ENCODE results near the gene DCP1A.
A peak's percentile ranks its signal among the peaks of the same experiment; 100 is the strongest.
"Not testable (repeated sequence)": the region's sequence is repeated elsewhere in the genome, so short reads cannot be mapped to it uniquely, and the experiment has no call there.

The DCP1A gene

GRCh38 chr3:53327986-53328385, 19.4 kb downstream of the DCP1A start:
- not testable (repeated sequence) for DNase-seq

DNA sequence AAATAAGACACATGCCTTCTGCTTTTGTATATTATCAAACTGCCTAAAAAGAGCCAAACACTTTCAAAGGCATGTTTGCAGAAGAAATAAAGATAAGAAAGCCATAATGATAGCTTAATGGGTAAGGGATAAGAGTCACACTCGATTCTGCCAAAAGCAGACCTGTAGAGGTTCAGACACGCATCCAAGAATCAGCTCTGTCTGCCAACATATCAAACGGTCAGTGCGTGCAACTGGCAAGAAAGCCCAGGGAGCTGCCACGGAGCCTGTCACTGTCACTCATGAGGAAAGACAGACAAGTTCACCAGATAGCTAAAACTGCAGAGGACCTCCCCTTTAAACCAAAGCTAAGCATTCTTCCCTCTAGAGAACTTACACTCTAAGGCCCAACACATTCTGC, 23.2 kb downstream of the DCP1A start:
- no peak for DNase-seq

- no peak for DNase-seq
These were observed 26.6 kb downstream of the DCP1A start for GRCh38 chr3:53320697-53321096.

DNA sequence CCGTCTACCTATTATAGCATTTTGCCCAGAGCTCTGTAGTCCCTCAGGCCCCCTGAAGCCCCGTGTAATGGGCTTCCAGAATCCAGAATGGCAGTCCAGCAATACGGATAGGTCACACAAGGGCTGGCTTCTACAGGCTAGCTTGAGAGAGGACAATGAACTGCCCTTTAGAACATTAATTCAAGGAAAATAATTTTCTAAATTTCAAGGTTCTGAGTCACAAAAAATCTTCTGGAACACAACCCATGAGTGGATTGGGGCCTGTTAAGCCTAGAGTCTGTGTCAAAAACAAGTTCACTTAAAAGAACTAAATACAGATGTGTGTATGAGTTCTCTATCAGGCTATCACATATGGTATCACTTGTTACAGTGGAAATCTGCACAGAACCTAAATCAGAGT, 28.8 kb downstream of the DCP1A start:
- no peak for DNase-seq

- no peak for DNase-seq
These were observed 34.5 kb downstream of the DCP1A start for GRCh38 chr3:53312832-53313231.

- no peak for DNase-seq
These were observed 35.5 kb downstream of the DCP1A start for GRCh38 chr3:53311882-53312281.

DNA sequence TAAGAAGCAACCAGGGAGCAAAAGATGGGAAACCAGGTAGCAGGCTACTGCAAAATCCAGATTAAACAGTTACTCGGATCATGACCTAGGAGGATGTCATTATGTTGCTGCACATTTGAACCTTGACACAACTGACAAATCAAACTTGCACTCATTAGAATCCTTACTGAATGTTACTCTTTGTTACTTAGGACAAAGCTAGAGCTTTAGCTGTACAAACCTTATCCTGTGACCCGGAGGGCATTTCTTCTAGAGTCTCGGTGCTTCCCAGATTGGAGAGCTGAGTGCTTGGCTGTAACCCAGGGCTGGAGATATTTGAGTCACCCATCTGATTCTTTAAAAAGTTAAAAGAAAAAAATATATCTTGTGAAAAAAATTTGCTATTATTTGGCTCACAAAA, 43.4 kb downstream of the DCP1A start:
- no peak for DNase-seq

- DNase-seq = no peak
These were observed 43.8 kb downstream of the DCP1A start for GRCh38 chr3:53303549-53303948.

DNA sequence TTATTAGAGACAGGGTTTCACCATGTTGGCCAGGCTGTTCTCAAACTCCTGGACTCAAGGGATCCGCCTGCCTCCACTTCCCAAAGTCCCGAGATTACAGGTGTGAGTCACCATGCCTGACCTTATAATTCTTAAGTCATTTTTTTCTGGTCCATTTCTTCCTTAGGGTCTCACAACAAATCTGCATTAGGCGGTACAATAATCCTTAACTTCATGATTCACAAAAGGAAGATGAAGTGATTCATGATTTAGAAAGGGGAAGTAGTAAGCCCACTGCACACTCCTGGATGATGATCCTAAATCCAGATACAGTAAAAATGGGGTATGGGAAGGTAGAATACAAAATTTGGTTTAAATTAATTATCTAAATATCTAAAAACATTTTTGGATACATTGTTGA, 46.5 kb downstream of the DCP1A start:
- no peak for DNase-seq

DNA sequence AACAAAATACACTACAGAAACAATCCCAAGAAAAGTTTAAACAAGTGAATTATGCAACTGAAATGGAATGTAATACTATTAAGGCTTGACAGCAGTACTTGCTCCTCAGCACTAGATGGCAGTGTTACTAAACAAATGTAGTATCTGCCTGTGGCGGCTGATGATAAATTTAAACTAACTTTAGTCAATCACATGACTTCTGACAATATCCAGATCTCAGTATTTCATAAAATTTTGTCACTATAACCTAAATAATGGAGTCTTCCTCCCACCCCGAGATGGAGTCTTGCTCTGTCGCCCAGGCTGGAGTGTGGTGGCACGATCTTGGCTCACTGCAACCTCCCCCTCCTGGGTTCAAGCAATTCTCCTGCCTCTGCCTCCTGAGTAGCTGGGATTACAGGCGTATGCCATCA, 47.7 kb downstream of the DCP1A start:
- not testable (repeated sequence) for DNase-seq

DNA sequence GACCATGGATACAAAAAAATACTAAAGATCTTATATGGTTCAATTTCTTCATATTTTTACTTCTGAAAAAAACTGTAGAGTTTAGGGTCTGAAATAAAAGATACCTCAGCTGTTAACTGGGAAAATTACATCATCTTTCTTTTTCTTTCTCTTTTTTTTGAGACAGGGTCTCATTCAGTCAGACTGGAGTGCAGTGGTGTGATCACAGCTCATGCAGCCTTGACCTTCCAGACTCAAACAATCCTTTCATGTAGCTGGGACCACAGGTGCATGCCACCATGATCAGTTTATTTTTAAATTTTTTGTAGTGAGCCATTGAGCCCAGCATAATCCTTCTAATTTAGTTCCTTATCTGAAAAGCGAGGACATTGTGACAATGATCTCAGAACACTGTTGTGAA, 51.9 kb downstream of the DCP1A start:
- DNase-seq = no peak

GRCh38 chr3:53293867-53294266, 53.5 kb downstream of the DCP1A start:
- no peak for DNase-seq

GRCh38 chr3:53288214-53288613, 59.1 kb downstream of the DCP1A start:
- DNase-seq = no peak

GRCh38 chr3:53287131-53287629, 60.2 kb downstream of the DCP1A start:
- DNase-seq = no peak

DNA sequence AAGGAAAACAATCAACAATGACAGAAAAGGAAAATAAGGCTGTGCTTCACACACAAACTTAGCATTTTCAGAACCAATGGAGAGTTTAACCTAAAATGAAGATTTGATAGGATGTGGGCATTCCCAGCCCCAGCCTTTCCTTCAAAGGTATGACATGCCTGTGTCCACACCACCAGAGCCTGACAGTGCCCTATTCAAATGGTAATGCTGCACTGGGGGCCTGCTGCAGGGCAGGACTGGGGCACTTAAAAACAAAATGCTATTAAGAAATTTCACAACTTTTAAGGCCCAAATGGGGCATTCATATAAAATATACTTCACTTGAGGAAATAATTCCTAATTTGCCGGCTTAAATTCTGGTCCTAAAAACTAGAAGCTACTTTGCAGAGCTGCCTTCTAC, 60.6 kb downstream of the DCP1A start:
- DNase-seq = no peak

DNA sequence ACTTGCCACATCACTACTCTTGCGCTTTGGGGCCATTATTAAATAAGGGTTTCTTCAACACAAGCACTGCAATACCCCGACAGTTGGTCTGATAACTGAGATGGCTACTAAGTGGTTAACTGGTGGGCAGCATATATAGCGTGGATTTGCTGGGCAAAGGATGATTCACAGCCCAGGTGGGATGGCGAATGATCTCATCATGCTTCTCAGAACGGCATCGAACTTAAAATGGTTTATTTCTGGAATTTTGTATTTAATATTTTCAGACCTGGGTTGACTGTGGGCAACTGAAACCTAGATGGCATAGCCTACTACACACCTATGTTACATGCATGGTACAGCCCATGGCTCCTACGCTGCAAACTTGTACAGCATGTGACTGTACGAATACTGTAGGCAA, 64.8 kb downstream of the DCP1A start:
- no peak for DNase-seq

DNA sequence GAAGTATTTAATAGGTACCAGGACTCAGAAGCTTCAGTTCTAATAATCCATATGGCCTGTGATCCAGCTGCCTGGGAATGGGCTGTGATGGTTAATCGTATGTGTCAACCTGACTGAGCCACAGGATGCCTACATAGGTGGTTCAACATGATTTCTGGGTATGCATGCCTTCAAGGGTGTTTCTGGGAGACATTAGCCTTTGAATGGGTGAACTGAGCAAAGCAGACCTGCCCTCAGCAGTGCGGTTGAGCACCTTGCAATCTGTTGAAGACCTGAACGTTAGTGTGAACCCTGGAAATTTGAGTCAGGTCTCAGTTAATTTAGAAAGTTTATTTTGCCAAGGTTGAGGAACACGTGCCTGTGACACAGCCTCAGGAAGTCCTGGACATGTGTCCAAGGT, 68.7 kb downstream of the DCP1A start:
- DNase-seq = no peak

- peak; percentile 62 for DNase-seq
These were observed 72.3 kb downstream of the DCP1A start for GRCh38 chr3:53274938-53275605.

DNA sequence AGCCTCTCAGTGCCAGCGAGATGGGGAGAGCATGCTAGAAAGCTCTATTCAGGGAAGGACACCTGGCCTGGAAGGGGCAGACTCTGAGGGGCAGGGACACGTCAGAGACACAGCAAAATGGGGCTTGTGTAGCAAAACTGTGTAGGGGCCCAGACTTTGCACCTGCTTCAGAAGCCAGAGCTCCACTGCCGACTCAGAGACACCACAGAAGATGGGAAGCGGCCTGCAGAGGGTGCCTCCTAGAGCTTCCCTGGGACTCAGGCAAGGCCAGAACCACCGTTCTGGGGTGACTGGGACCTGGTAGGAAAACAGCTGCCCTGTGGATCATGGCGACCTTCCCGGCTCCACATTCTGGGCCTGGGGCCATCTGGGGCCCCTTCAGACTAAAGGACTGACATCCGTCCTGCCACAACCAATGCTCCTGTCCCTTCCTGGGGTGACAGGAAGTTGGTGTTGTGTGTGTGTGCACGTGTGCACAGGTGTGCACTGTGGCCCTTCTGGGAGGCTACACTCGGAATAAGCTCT, 74.1 kb downstream of the DCP1A start:
- DNase-seq = no peak

GRCh38 chr3:53269888-53270880, 77.2 kb downstream of the DCP1A start:
- peak; percentile 98 for DNase-seq

DNA sequence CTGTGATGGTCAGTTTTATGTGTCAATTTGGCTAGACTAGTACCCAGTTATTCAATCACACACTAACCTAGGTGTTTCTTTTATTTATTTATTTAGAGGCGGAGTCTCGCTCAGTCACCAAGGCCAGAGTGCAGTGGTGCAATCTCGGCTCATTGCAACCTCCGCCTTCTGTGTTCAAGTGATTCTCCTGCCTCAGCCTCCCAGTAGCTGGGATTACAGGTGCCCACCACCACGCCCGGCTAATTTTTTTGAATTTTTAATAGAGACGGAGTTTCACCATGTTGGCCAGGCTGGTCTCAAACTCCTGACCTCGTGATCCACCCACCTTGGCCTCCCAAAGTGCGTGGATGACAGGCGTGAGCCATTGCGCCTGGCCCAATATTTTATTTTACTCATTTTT, 78.2 kb downstream of the DCP1A start:
- not testable (repeated sequence) for DNase-seq

- DNase-seq = no peak
These were observed 79.6 kb downstream of the DCP1A start for GRCh38 chr3:53267766-53268165.

DNA sequence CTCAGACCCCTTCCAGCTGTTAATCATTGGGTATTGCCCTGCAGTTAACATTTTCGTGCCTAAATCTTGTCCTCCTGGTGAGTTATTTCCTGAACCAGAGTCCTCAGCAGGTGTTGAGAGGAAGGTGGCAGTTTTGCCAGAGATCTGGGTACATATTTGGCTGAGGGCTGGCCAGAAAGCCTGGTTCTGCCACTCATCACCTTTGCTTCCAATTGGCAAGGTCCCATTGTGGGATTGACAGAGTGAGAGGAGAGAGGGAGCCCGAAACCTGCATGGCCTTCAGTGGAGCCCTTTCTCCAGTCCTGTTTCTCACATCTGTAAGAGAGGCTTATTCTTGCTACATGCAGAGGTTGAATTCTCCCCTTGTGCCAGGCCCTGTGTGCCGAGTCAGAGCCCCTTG, 82.6 kb downstream of the DCP1A start:
- no peak for DNase-seq

DNA sequence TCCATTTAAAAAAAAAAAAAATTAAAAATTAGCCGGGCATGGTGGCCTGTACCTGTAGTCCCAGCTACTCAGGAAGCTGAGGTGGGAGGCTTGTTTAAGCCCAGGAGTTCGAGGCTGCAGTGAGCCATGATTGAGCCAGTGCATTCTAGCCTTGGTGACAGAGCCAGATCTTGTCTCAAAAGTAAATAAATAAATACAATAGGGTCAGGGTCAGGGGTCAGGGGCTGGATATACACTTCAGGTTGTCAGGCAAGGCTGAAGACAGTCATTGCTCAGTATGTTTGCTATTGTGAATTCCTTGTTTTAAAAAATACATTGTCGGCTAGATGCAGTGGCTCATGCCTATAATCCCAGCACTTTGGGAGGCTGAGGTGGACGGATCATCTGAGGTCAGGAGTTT, 83.4 kb downstream of the DCP1A start:
- no peak for DNase-seq
